Kidney capillary endothelial cell (primary cell): ENCODE results near the gene CHRDL1.
"Not testable (repeated sequence)": the region's sequence is repeated elsewhere in the genome, so short reads cannot be mapped to it uniquely, and the experiment has no call there.

Source experiments
- DNase-seq: peaks from one replicate; pipeline ENCODE4 v3.0.0-alpha.2; 2018; ENCODE audit warnings: low spot score

CHRDL1 gene

GRCh38 chrX:110795645-110796406 lies at the start of gene CHRDL1:
Gene CHRDL1 (minus strand): TSS chrX:110795817. CDS start chrX:110792181, 3,636 bp downstream.
- DNase-seq: no peak

GRCh38 chrX:110836982-110837381 lies 41.4 kb upstream of the CHRDL1 start:
- DNase-seq: no peak

GRCh38 chrX:110836451-110836850 lies 40.8 kb upstream of the CHRDL1 start:
- DNase-seq: no peak

- DNase-seq: no peak
Measured at GRCh38 chrX:110836001-110836400, 40.4 kb upstream of the CHRDL1 start.

GRCh38 chrX:110825972-110826371 lies 30.4 kb upstream of the CHRDL1 start:
- no peak for DNase-seq

GRCh38 chrX:110816543-110816942 lies 20.9 kb upstream of the CHRDL1 start:
- DNase-seq: not testable (repeated sequence)

- no peak for DNase-seq
Measured at GRCh38 chrX:110806145-110806544, 10.5 kb upstream of the CHRDL1 start.

- no peak for DNase-seq
Measured at GRCh38 chrX:110805303-110805702, 9.7 kb upstream of the CHRDL1 start.

- DNase-seq: no peak
Measured at GRCh38 chrX:110804446-110804845, 8.8 kb upstream of the CHRDL1 start.

- no peak for DNase-seq
Measured at GRCh38 chrX:110803506-110803905, 7.9 kb upstream of the CHRDL1 start.

- DNase-seq: no peak
Measured at GRCh38 chrX:110796407-110796697, 735 bp upstream of the CHRDL1 start.

GRCh38 chrX:110794601-110795000 lies 1.0 kb downstream of the CHRDL1 start:
- DNase-seq: no peak

- no peak for DNase-seq
Measured at GRCh38 chrX:110791071-110791470, 4.5 kb downstream of the CHRDL1 start.

- no peak for DNase-seq
Measured at GRCh38 chrX:110786486-110786885, 9.1 kb downstream of the CHRDL1 start.

- no peak for DNase-seq
Measured at GRCh38 chrX:110759785-110760184, 35.8 kb downstream of the CHRDL1 start.

- no peak for DNase-seq
Measured at GRCh38 chrX:110758781-110759422, 36.7 kb downstream of the CHRDL1 start.

GRCh38 chrX:110755611-110756010 lies 40.0 kb downstream of the CHRDL1 start:
- no peak for DNase-seq

GRCh38 chrX:110755061-110755460 lies 40.6 kb downstream of the CHRDL1 start:
- DNase-seq: no peak

GRCh38 chrX:110750526-110751189 lies 45.0 kb downstream of the CHRDL1 start:
- DNase-seq: no peak

- no peak for DNase-seq
Measured at GRCh38 chrX:110748256-110748806, 47.3 kb downstream of the CHRDL1 start.

GRCh38 chrX:110746014-110746413 lies 49.6 kb downstream of the CHRDL1 start:
- DNase-seq: no peak

GRCh38 chrX:110745288-110745687 lies 50.3 kb downstream of the CHRDL1 start:
- no peak for DNase-seq
